Activated gamma-delta T cell (primary cell): Measurements from ENCODE around the gene STK39.

Experiments used
- DNase-seq: peaks from one replicate; lab custom pipeline; 2025; lab: John Stamatoyannopoulos, UW

The STK39 gene

GRCh38 chr2:168184681-168185513 is 62.5 kb downstream of the STK39 start:
- DNase-seq = no peak

DNA sequence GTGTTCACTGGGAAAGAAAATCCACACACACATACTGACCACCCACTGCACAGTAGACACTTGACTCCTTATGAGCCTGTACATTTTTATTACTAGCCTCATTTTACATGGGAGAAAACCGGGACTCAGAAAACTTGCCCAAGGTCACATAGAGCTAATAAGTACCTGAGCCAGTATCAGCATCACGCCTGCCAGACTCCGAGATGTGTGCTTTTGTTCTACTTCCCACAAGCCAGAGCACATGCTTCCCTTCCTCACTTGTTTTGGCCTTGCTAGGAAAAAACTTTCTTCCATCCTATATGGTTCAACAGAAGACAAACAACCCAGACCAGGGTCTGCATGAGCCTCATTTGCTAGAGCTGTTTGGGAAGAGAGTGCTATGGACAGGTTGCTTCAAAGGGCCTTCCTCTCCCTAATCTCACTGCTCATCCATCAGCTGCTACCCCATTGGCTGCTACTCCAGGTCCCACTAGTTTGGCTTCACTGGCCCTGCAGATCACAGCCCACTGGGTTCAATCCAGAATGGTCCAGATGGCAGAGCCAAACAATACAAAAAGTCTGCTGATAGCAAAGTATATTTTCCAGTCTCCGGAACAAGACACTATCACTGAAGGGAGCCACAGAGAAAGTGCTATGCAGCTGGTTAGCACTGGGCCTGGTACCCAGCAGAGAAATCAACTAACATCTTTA is 63.9 kb downstream of the STK39 start:
- DNase-seq = no peak

DNA sequence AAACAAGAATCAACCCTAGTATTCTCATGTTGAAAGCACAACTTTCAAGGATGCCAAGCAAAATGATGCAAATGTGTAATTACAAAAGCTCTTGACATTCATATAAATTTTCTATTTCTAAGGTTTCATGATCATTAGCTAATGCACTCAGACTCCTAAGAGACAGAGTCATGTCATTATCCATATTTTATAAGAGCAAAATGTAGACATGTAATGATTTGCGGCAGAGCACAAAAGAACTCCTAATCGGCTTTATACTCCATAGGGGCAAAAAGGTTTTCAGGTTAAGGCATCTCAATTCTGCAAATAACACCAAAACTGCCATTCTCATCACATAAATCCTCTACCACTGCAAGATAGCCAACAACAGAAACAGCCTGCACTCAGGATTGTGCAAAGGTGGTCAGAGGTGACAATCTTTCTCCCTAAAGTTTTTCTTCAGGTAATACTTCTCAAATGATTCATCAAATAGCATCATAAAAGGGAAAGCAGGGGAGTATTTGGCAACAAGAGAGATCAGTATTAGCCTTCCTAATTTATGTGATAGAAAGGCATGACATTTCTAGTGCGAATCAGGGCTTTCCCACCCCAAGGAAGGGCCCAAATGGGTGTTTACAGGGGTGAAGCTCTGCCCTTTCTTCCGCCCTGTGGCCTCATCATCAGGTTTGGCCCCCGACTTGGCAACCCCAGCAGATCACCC is 64.7 kb downstream of the STK39 start:
- DNase-seq = no peak

DNA sequence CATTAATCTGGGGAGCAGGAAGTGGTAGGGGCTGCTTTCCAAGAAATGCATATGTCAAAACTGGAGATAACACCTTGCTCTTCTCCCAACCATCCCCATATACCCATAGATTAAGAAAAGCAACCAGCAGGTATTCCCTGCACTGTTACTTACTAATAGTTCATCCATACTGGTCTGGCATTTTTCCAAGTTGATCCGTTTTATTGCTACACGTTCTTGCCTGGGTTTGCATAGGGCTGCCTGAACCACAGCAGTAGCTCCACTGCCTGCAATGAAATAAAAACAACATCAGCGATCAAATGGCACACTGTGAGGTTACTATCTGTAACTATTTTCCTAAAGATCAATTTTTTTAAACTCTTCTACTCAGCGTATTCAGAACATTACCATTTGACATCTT is 65.6 kb downstream of the STK39 start:
- DNase-seq = no peak

DNA sequence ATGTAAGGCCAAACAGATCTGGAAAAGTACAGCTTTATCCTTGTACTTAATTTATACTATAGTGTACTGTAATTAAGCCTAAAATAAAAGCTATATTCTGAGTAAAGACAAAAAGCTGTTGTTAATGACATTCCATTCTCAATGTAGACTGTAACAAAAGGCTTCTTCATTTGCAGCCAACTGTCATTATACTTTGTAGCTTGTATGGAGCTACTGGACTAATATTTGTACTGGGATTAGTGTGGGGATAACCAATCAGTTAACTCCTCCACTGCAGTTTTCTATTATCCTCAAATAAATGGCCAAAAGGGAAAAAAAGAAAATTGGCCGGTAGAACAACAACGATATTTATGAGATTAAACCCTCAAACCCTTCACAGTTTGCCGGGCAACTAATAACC is 66.5 kb downstream of the STK39 start:
- DNase-seq = no peak

DNA sequence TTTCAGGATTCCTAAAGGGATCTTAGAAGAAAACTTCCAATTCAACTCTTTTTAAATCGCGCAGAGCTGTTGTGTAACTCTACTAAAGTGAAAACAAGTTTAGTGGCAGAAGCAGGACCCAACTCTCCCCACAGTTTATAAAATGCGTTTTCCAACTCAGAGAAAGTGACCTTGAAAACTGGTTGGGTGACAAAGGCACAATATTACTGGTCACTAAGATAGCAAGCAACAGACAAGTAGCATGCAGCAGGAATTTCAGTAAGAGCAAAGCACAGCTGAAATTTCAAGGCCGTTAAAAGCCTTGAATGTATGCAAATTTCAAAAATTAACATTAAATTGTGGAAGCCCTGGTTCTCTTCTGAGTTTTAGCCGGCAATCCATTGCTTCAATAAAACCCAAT is 66.9 kb downstream of the STK39 start:
- DNase-seq = no peak

- no peak for DNase-seq
Observed at GRCh38 chr2:168179592-168179991, 67.8 kb downstream of the STK39 start.

- DNase-seq = no peak
Observed at GRCh38 chr2:168178520-168179324, 68.7 kb downstream of the STK39 start.

GRCh38 chr2:168176402-168176801 is 71.0 kb downstream of the STK39 start:
- no peak for DNase-seq

DNA sequence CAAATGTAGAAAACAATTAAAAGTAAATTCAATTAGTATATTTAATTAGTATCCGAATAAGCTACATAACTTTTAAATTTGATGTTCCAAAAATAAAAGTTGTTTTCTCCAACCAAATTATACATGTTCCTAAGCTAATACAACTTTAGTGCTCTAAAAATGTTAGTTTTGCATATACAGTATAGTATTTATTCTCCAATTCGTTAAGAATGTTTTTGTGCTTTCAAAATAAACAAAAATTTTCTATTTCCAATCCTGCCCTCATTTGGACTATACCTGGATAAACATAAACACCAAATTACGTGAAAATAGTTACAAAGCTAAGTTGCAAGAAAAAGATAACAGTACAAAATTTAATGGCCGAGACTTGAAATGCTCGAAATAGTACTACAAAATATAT is 71.9 kb downstream of the STK39 start:
- DNase-seq = no peak

DNA sequence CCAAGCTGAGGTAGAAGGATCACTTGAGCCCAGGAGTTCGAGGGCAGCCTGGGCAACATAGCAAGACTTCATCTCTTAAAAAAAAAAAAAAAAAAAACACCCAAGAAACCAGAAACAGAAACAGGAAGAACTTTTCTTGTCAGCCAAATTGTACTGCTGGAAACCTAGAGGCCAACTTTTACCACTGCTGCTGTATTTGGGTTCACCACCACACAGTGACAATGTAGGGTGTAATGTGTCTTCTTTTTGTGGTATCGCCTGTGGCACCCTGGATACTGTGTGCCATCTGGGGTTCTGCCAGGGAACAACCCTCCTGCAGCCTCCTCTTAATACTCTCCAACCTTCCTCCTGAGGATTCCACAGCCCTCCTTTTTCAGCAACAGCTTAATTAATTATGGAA is 72.6 kb downstream of the STK39 start:
- no peak for DNase-seq

DNA sequence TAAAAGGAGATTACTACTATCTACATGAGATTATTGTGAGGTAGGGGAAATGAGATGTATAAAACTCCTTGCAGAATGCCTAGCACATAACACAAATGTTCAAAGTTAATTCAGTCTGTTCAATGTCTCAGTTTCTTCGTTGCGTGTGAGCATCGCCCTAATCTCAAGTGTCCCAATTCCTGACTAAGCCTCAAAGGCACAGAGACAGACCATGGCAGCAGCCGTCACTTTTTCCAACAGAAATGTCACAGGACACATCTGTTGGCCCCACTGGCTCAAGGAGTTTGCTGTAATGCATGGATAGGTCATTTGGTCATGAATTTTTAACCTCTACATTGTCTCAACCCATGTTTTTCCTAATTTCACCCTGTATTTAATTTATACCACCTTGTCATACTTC is 75.3 kb downstream of the STK39 start:
- DNase-seq = no peak

DNA sequence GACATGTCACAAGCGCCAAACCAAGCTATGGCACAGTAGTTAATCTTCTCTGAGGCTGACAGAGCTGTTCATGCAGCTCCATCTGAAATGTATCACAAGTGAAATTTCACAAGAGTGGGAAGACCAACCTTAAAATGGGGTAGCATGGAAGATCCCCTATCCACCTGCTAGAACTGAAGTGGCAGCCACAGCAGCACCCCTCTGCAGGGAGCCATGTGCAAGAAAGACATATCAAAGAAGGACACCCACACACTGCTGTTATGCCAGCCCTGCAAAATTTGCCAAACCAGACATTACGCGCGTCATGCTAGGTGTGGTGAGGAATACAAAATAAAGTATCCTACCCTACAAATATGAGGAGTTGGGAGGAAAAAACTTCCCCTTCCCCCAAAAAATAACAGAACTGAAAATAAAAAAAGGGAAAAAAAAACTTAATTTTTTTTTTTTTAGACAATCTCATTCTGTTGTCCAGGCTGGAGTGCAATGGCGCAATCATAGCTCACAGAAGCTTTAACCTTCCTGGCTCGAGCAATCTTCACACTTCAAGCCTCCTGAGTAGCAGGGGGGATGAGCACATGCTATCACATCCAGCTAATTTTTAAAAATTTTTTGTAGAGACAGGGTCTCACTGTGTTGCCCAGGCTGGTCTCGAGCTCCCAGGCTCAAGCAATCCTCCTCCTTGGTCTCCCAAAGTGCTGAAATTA is 76.2 kb downstream of the STK39 start:
- DNase-seq = no peak

- no peak for DNase-seq
Observed at GRCh38 chr2:168169097-168169745, 78.2 kb downstream of the STK39 start.

GRCh38 chr2:168167511-168168263 is 79.7 kb downstream of the STK39 start:
- no peak for DNase-seq

DNA sequence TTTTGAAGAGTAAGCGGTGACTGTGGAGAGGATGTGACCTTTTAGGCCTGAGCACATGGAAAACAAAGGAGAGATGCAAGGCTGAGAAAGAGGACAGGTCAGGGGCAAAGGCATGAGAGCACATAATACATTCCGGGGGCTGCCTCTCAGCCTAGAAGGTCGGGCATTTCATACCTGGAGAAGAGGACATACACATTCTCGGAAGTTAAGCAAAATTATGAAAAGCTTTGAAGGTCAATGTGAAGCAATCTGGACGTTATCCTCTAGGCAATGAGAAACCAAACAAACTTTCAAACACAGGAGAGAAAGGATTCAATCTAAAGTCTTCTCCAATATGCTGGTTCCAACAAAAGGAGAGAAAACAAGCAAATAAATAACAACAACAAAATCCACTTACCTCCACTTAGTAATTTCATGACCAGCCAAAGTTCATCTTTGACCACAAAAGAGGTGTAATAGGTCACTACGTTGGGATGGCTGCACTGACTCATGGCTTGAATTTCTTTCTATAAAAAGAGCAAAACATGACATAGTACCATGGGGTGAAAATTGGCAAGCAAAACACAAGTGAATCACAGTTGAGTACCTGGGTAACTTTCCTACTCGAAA is 80.4 kb downstream of the STK39 start:
- no peak for DNase-seq

GRCh38 chr2:168165985-168166901 is 81.2 kb downstream of the STK39 start:
- no peak for DNase-seq

- no peak for DNase-seq
Observed at GRCh38 chr2:168165397-168165796, 82.0 kb downstream of the STK39 start.

DNA sequence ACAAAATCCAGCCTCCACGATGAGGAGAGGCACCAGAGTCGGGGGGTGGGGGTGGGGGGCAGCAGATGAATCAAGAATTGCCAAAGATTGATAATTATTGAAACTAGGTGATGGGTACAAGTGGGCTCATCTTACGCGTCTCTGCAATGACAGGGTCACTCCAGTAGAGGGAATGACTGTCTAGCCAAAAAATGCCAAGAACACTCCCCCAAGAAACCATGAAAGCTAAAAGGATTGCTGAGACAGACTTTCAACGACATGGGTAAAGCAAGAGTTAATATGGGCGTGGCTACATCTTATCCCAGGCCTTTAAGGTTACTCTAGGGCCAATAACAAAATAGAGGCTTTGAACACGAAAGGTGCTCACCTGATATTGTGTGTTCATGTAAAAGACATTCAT is 86.5 kb downstream of the STK39 start:
- no peak for DNase-seq
